ENCODE data around the gene REP15.
"Not testable (repeated sequence)": the region's sequence is repeated elsewhere in the genome, so short reads cannot be mapped to it uniquely, and the experiment has no call there.

Gene REP15

GRCh38 chr12:27696293-27696652, at the start of gene REP15:
TSS of gene REP15 (plus strand) at chr12:27696447. CDS start at chr12:27696563, 116 bp downstream.
- no peak for DNase-seq

GRCh38 chr12:27650011-27650410, 46.2 kb upstream of the REP15 start:
- DNase-seq: no peak

- peak; percentile 10 for DNase-seq
Observed at GRCh38 chr12:27651201-27651600, 45.0 kb upstream of the REP15 start.

- peak; percentile 81 for DNase-seq
Observed at GRCh38 chr12:27652174-27652763, 44.0 kb upstream of the REP15 start.

- no peak for DNase-seq
Observed at GRCh38 chr12:27653661-27654060, 42.6 kb upstream of the REP15 start.

- not testable (repeated sequence) for DNase-seq
Observed at GRCh38 chr12:27655476-27655875, 40.8 kb upstream of the REP15 start.

- DNase-seq: peak; percentile 7
Observed at GRCh38 chr12:27657296-27657695, 39.0 kb upstream of the REP15 start.

GRCh38 chr12:27665704-27666103, 30.5 kb upstream of the REP15 start:
- DNase-seq: no peak

- DNase-seq: no peak
Observed at GRCh38 chr12:27666510-27666909, 29.7 kb upstream of the REP15 start.

- DNase-seq: peak; percentile 46
Observed at GRCh38 chr12:27667540-27667939, 28.7 kb upstream of the REP15 start.

GRCh38 chr12:27672051-27672450, 24.2 kb upstream of the REP15 start:
- no peak for DNase-seq

GRCh38 chr12:27672643-27673042, 23.6 kb upstream of the REP15 start:
- no peak for DNase-seq

- no peak for DNase-seq
Observed at GRCh38 chr12:27673101-27673718, 23.0 kb upstream of the REP15 start.

GRCh38 chr12:27674989-27675388, 21.3 kb upstream of the REP15 start:
- DNase-seq: no peak

- no peak for DNase-seq
Observed at GRCh38 chr12:27680619-27681018, 15.6 kb upstream of the REP15 start.

GRCh38 chr12:27682534-27682933, 13.7 kb upstream of the REP15 start:
- DNase-seq: peak; percentile 29

- no peak for DNase-seq
Observed at GRCh38 chr12:27685274-27685673, 11.0 kb upstream of the REP15 start.

- no peak for DNase-seq
Observed at GRCh38 chr12:27686147-27686546, 10.1 kb upstream of the REP15 start.

- no peak for DNase-seq
Observed at GRCh38 chr12:27688671-27689070, 7.6 kb upstream of the REP15 start.

- DNase-seq: no peak
Observed at GRCh38 chr12:27689558-27690180, 6.6 kb upstream of the REP15 start.

- no peak for DNase-seq
Observed at GRCh38 chr12:27693403-27693802, 2.8 kb upstream of the REP15 start.

- no peak for DNase-seq
Observed at GRCh38 chr12:27695556-27696292, 523 bp upstream of the REP15 start.

GRCh38 chr12:27696864-27697564, 767 bp downstream of the REP15 start:
- DNase-seq: no peak
